ENCODE data around the gene VIT.

The VIT gene

DNA sequence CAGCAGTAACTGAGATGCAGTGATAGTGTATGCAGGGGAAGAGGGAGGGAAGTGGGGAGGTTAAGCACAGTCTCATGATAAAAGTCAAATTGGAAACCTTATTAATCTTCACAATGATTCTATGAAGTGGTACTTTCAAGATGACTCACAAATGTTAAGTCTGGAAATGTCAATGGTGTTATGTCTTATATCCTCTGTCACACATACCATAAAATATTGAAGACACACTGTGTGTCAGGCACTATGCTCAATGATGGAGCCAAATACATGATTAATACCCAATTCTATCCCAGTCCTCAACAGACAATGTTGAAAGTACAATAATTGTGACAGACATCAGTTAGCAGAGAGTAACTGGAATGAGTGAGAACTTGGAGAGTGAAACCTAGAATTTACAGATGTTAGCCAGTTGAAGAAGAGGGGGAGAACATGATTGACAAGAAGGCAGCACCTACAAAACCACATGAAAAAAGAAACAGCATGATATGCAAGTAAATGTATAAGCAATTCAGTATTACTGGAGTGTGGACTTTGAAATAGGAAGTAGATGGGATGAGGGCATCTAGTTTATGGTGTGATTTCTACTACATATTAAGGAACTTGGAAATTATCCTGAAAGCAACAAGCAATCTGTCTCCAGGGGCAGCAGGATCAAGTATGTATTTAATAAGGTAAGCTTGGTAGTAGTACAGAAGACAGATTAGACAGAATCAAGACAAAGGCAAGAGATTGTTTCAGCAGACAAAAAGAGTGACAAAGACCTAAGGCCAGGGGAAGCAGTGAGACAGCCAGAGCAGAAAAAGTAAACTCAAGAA lies 162.3 kb downstream of the VIT start:
- DNase-seq (ENCODE audit: low read depth, low spot score): no peak

DNA sequence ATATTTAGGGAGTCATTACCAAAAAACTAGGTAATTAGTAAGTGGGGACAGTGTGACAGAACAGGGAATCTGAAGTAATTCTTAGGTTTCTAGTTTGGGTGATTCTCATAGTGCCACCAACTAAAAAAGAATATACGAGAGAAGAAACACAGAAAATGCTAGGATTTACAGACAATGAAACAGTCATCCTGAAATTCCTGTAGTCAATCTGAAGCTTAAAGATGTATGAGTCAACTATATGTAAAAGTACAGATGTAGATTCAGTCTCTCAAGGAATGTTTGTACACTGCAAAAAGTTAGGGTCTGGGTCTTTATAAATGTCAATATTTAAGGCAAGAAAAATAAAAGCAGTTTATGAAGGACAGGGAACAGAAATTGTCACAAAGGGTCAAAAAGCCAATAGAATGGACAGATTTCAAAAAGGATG lies 162.9 kb downstream of the VIT start:
- no peak for DNase-seq (ENCODE audit: low read depth, low spot score)

DNA sequence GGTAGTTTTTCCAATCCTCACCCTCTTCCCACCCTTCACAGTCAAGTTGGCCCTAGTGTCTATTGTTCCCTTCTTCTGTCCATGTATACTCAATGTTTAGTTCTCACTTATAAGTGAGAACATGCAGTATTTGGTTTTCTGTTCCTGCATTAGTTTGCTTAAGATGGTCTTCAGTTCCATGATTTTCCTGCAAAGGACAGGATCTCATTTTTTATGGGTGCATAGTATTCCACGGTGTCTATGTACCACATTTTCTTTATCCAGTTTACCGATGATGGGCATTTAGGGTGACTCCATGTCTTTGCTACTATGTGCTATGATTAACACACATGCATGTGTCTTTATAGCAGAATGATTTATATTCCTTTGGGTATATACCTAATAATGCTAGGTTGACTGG lies 165.4 kb downstream of the VIT start:
- DNase-seq (ENCODE audit: low read depth, low spot score): no peak

Measured in ELF-1 (cell line).